ENCODE results near the gene PHF21A.

DNA sequence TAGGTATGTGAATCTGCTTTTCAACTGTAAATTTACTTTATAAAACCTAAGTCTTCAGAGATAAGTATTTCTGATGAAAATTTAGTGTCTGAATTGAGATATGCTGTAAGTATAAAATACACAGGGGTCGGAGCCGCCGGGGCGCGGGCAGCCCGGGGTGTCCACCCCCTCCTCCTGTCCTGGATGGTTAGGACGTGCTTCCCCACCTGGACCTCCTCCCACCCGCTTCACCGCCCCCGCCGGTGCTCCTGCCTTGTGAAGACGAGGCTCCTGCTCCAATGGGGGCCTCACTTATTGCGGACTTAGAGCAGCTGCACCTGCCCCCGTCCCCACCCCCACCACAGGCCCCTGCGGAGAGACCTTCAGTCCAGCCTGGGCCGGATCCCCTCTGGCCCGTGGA, 21.3 kb upstream of the PHF21A start:
- TF ChIP-seq, protein P1, sequence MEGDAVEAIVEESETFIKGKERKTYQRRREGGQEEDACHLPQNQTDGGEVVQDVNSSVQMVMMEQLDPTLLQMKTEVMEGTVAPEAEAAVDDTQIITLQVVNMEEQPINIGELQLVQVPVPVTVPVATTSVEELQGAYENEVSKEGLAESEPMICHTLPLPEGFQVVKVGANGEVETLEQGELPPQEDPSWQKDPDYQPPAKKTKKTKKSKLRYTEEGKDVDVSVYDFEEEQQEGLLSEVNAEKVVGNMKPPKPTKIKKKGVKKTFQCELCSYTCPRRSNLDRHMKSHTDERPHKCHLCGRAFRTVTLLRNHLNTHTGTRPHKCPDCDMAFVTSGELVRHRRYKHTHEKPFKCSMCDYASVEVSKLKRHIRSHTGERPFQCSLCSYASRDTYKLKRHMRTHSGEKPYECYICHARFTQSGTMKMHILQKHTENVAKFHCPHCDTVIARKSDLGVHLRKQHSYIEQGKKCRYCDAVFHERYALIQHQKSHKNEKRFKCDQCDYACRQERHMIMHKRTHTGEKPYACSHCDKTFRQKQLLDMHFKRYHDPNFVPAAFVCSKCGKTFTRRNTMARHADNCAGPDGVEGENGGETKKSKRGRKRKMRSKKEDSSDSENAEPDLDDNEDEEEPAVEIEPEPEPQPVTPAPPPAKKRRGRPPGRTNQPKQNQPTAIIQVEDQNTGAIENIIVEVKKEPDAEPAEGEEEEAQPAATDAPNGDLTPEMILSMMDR (IDR thresholded peaks at IDR 0.05; ENCODE audit: insufficient read depth, low read depth, low read length), result no peak
- TF ChIP-seq EZH2 (IDR thresholded peaks at IDR 0.05; ENCODE audit: insufficient read depth, low read length), result no peak

All from astrocyte (in vitro differentiated cells and primary cell).